ENCODE results near the gene TIMMDC1. TPM values are rescaled to one million over a fixed set of nuclear protein-coding genes. Genes with fewer than 3 reads are reported as not detected.

The TIMMDC1 gene
- total RNA-seq, 4 donors from 2014 or later: 16.2 to 52.8 (median 45.8) TPM

Other genes starting within 250 kb of the TIMMDC1 start
- gene ARHGAP31, start 204.2 kb upstream of the TIMMDC1 start, total RNA-seq: 1 to 10 TPM; 2.7 to 9.3 (median 7.6) TPM
- 10 to 100 TPM; 14.3 to 26.5 (median 21.0) TPM for gene TMEM39A, start 34.9 kb upstream of the TIMMDC1 start, total RNA-seq
- 10 to 100 TPM in 2 of 4 donors, 1 to 10 TPM in 2; 5.6 to 18.9 (median 9.5) TPM for gene POGLUT1, start 29.6 kb upstream of the TIMMDC1 start, total RNA-seq
- gene CD80, start 61.1 kb downstream of the TIMMDC1 start, total RNA-seq: 1 to 10 TPM in 1 of 4 donors, under 1 TPM in 1, not detected in 2; 0.13 to 1.3 TPM
- 1 to 10 TPM in 3 of 4 donors, under 1 TPM in 1; 0.66 to 5.1 (median 2.9) TPM for gene ADPRH, start 80.9 kb downstream of the TIMMDC1 start, total RNA-seq
- 1 to 10 TPM in 1 of 4 donors, under 1 TPM in 2, not detected in 1; 0.41 to 1.5 (median 0.79) TPM for gene PLA1A, start 99.3 kb downstream of the TIMMDC1 start, total RNA-seq
- 1 to 10 TPM in 1 of 4 donors, under 1 TPM in 2, not detected in 1; 0.18 to 3.8 (median 0.91) TPM for gene POPDC2, start 162.0 kb downstream of the TIMMDC1 start, total RNA-seq
- 10 to 100 TPM; 10.8 to 33.9 (median 24.6) TPM for gene COX17, start 178.9 kb downstream of the TIMMDC1 start, total RNA-seq
- gene CFAP91, start 204.5 kb downstream of the TIMMDC1 start, total RNA-seq: 1 to 10 TPM in 2 of 4 donors, under 1 TPM in 1, not detected in 1; 0.68 to 2.7 (median 1.5) TPM